PC-3 (cell line): ENCODE data around the gene CNNM1.

Experiments
- CTCF ChIP-seq: fragments of 300-600 bp; sonication (generic); conservative IDR thresholded peaks from 2 replicates; pipeline ENCODE4 v1.5.1; 2017; ENCODE audit warnings: antibody characterized with exemption, low read depth, mild to moderate bottlenecking, low read length
- EZH2 ChIP-seq: fragments of 300-600 bp; sonication (generic); IDR thresholded peaks from one replicate; pipeline ENCODE4 v1.6.1; 2017; ENCODE audit warnings: antibody characterized with exemption, mild to moderate bottlenecking, low read length; ENCODE audit not compliant: unreplicated experiment

GRCh38 chr10:99410146-99410545 lies 81.0 kb downstream of the CNNM1 start:
- no peak for TF ChIP-seq CTCF
- TF ChIP-seq EZH2, result no peak
